ENCODE measurements around the gene DTNB. TPM values are rescaled to one million over a fixed set of nuclear protein-coding genes. Genes with fewer than 3 reads are reported as not detected.

The DTNB gene
- total and polyA plus RNA-seq, 2 experiments from 2014 or later, result 10.3 to 13.9 TPM

DNA sequence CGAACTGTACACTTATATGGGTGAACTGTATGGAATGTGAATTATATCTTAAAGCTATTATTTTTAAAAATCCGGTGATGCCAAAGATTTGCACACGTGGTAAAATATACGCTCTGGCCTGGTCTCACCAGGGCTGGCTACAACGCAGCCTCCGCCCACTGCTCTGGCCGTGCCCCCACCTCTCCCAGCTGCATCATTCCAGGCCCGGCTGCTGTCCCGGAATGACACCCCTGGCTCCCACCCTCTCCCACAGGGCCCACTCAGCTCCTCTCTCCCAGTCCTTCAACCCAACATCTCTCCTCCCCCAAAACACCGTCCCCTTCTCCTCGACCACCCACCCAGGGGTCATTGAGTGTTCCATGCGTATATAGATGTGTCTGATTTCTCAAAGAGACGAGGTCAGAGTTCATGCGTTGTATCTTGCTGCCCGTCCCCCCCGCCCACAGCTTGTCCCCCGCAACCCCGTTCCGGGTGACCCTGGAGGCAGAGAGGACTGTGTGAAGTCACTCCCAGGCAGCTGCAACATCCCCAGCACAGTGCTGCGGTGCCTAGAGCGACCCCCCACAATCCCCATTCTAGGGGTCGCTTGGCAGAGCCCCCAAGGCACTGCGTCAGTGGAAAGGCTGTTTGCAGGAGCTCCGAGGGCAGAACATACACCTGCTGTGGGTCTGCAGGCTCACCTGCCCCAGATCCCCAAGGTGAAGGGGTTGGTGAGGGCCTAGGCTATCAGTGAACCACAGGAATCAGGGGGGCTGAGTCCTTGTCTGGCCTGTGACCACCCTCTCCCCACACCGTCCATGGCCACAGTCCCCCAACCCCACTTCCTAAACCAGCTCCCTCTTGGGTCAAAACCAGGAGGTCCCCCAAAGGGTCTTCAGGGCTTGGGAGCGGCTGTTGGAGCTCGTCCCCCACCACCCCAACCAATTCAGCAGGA is 345.0 kb downstream of the DTNB start:
- no peak for DNase-seq (ENCODE audit: low spot score)
- WGBS (ENCODE audit: low lambda C conversion rate, missing lambda C conversion rate), result 96% methylated on average over 26 of the region's 27 CpGs
- Histone ChIP-seq H2AFZ (no peak overlapping the region), H4K20me1 (ENCODE audit: insufficient read depth, poor library complexity, severe bottlenecking) (peaks cover 69% of the 10 kb centered on the region), H3K27me3 (no peaks in the 10 kb centered on the region), H3K27ac (no peak overlapping the region), H3K4me2 (no peak overlapping the region), H3K36me3 (replicated peaks; ENCODE audit: insufficient read depth, low read depth) (no peaks in the 10 kb centered on the region), H3K9me3 (ENCODE audit: low read depth) (no peaks in the 10 kb centered on the region), H3K4me3 (no peak overlapping the region), H3K9me2 (replicated peaks; ENCODE audit: insufficient read depth) (no peaks in the 10 kb centered on the region), H3K79me2 (peaks cover 99% of the 10 kb centered on the region), H3K4me1 (ENCODE audit: insufficient read depth) (no peaks in the 10 kb centered on the region)
- TF ChIP-seq EZH2phosphoT487 (IDR thresholded peaks at IDR 0.05; ENCODE audit: low read depth, severe bottlenecking, unreplicated experiment) (no peak), EZH2 (IDR thresholded peaks at IDR 0.05; ENCODE audit: borderline replicate concordance) (no peak)
- TF ChIP-seq, protein P1, sequence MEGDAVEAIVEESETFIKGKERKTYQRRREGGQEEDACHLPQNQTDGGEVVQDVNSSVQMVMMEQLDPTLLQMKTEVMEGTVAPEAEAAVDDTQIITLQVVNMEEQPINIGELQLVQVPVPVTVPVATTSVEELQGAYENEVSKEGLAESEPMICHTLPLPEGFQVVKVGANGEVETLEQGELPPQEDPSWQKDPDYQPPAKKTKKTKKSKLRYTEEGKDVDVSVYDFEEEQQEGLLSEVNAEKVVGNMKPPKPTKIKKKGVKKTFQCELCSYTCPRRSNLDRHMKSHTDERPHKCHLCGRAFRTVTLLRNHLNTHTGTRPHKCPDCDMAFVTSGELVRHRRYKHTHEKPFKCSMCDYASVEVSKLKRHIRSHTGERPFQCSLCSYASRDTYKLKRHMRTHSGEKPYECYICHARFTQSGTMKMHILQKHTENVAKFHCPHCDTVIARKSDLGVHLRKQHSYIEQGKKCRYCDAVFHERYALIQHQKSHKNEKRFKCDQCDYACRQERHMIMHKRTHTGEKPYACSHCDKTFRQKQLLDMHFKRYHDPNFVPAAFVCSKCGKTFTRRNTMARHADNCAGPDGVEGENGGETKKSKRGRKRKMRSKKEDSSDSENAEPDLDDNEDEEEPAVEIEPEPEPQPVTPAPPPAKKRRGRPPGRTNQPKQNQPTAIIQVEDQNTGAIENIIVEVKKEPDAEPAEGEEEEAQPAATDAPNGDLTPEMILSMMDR (IDR thresholded peaks at IDR 0.05; ENCODE audit: poor library complexity), result no peak

MicroRNA genes within 50 kb of the gene (microRNA counts, 767-probe panel; counts per million panel counts)
- microRNA hsa-miR-1301, result not detected

Small RNAs within 50 kb of the gene (microRNA-seq; reads per million reads assigned to microRNA genes)
- 3,356 reads per million, percentile 88 among the genes with 10 or more reads in this experiment for gene MIR1301

Small RNAs within 50 kb of the gene (small RNA-seq; reads per million reads assigned to genes)
- 29.6 reads per million, percentile 96 among the genes with 10 or more reads in this experiment for gene MIR1301
- gene RF00019, result not detected

Other genes starting within 250 kb of the DTNB start
- 13.3 and 15.3 TPM in 2 replicates for gene ASXL2, start 204.9 kb upstream of the DTNB start, total RNA-seq
- 4.3 and 5.8 TPM in 2 replicates for gene ASXL2, start 204.9 kb upstream of the DTNB start, polyA plus RNA-seq